GM10266 (cell line): ENCODE data around the gene TFRC.
A peak's percentile ranks its signal among the peaks of the same experiment; 100 is the strongest.
"Not testable (repeated sequence)": the region's sequence is repeated elsewhere in the genome, so short reads cannot be mapped to it uniquely, and the experiment has no call there.

ENCODE experiments used
- DNase-seq: peaks from one replicate; pipeline ENCODE4 v3.0.0; 2012; ENCODE audit errors: extremely low spot score
- TF ChIP-seq, protein P1 (sequence below): IDR thresholded peaks from 2 replicates; pipeline ENCODE4 v1.5.1; 2012; ENCODE audit warnings: mild to moderate bottlenecking, low read depth; ENCODE audit not compliant: control insufficient read depth, insufficient read depth; ENCODE audit errors: missing control alignments

The TFRC gene

GRCh38 chr3:196097373-196098154 is 15.7 kb upstream of the TFRC start:
- DNase-seq: no peak
- TF ChIP-seq, protein P1, sequence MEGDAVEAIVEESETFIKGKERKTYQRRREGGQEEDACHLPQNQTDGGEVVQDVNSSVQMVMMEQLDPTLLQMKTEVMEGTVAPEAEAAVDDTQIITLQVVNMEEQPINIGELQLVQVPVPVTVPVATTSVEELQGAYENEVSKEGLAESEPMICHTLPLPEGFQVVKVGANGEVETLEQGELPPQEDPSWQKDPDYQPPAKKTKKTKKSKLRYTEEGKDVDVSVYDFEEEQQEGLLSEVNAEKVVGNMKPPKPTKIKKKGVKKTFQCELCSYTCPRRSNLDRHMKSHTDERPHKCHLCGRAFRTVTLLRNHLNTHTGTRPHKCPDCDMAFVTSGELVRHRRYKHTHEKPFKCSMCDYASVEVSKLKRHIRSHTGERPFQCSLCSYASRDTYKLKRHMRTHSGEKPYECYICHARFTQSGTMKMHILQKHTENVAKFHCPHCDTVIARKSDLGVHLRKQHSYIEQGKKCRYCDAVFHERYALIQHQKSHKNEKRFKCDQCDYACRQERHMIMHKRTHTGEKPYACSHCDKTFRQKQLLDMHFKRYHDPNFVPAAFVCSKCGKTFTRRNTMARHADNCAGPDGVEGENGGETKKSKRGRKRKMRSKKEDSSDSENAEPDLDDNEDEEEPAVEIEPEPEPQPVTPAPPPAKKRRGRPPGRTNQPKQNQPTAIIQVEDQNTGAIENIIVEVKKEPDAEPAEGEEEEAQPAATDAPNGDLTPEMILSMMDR: no peak

GRCh38 chr3:196096382-196096953 is 14.6 kb upstream of the TFRC start:
- DNase-seq: peak; percentile 75
- TF ChIP-seq, protein P1: no peak

DNA sequence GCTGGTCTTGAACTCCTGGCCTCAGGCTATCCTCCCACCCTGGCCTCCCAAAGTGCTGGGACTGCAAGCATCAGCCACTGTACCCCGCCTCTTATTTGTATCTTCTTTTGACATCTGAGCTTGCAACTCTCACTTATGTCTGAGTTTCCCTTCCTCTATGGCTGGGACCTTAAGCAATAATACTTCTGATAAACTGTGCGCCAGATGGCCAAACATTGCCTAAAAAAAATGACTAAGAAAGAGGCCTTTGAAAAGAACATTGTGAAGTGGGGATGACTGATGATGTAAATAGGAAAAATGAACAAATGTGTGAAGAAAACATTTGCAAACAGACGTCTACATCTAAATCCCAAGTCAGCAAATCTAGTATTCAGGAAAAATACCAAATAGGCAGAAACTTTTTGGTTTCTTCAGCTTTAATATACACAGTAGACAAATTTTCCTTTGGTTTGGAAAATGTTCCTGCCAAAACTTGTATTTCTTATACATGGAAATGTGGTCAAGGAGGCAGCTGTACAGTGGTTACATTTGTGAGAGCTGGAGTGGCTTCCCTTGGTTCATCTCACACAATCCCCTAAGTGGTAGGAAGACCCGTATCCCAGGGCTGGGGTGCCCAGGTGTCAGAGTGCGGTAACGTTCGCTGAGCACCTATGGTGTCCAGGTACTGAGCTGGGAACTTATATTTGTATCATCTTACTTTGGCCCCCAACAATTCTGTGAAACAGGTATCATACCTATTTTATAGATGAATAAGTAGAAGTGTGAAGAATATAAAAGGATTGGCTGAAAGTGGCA is 11.6 kb upstream of the TFRC start:
- TF ChIP-seq, protein P1: no peak
- no peak for DNase-seq

DNA sequence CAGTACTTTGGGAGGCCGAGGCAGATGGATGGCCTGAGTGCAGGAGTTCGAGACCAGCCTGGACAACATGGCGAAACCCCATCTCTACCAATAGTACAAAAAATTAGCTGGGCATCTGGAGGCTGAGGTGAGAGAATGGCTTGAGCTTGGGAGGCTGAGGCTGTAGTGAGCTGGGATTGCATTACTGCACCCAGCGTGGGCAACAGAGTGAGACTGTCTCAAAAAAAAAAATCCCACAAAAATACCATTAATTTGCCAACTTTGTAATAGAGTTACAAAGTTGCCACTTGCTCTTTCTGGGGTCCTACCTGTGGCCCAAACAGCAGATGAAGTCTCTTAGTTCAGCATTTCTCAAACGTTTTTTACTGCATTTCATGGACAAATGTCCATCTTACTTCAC is 6.0 kb upstream of the TFRC start:
- TF ChIP-seq, protein P1: no peak
- DNase-seq: no peak

DNA sequence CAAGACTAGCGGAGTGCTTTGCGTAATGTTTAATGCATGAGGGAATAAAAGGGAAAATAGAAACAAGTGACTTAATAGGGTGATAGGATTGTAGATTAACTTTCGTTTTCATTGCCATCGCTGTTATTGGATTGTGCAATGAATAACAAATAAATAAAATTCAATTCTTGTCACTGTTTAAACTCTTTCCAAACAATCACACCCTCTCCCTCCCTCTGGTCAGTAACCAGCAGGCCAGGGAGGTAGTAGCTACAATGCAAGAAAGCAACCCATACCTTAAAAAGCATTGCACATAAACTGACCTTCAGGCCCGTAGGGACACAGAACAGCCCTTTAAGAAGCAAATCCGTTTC is 705 bp upstream of the TFRC start:
- DNase-seq: peak; percentile 43

DNA sequence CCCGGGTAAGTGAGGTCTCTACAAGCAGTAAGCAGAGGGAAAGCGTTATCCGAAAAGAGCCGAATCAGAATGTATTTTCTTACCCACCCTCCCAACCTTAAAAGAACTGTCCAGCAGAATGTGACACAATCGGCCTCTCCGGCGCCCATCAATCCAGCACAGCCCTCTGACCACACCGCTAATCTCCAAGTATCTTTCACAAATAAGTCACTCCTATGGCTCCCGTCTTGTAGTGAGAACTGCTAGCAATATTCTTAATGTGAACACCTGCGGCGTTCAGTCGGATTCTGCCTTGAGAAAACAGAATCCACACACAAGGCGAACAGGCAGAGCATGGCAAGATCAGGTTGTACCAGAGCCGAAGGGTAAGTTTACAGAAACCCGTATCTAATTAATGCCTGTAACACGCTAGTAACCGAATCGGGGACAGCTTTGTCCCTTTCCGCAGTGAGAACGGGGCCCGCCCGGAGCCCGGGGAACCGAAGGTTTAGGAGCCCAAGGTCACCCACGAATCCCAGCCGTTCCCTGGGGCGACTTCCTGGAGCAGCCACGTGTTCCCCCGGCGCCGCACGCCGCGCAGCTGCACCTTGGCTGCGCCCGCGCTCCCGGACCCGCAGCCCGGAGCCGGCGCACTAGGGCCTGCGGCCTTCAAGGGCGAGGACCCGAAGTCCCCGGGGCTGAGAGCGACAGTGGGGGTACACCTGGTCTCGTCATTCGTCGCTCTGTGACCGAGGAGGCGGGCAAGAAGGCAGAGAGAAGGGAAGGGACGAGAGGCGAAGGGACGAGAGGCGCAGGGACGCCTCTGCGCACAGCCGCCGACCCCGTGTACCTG is 672 bp downstream of the TFRC start:
- DNase-seq: peak; percentile 69
- TF ChIP-seq, protein P1: no peak

More for the DNA sequence above, 705 bp upstream of the TFRC start:
- TF ChIP-seq, protein P1: no peak

DNA sequence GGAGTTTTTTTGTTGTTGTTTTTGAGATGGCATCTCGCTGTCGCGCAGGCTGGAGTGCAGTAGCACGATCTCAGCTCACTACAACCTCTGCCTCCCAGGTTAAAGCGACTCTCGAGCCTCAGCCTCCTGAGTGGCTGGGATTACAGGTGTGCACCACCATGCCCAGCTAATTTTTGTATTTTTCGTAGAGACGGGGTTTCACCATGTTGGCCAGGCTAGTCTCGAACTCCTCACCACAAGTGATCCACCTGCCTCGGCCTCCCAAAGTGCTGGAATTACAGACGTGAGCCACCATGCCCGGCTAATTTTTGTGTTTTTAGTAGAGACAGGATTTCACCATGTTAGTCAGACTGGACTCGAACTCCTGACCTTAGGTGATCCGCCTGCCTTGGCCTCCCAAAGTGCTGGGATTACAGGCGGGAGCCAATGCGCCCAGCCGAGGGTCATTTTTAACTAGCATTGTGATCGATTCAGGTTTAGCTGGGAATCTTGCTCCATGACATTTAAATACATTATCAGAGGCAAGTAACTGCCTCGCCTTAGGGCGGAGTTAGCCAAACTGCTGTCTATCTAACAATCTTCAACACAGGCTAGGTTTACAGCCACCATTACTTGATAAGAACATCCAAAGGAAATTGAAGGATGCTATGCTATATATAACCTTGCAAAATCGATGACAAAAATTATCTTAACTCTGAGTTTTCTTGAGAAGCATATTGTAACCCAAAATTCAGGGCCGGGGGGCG is 1.6 kb downstream of the TFRC start:
- not testable (repeated sequence) for DNase-seq
